HepG2 (cell line): Measurements from ENCODE around the gene ADI1. TPM values are rescaled to one million over a fixed set of nuclear protein-coding genes. Genes with fewer than 3 reads are reported as not detected.

Source experiments
- ADNP ChIP-seq: sonication (generic); formaldehyde crosslinking; IDR thresholded peaks from 2 replicates; pipeline ENCODE4 v1.4.0; 2020; ENCODE audit warnings: missing genetic modification reagents
- ATAD3A ChIP-seq: sonication (generic); formaldehyde crosslinking; IDR thresholded peaks from 2 replicates; pipeline ENCODE4 v1.4.0; 2020; ENCODE audit warnings: missing genetic modification reagents
- CREB1 ChIP-seq, 2 experiments: fragments of 450-650 bp in 1 of 2; IDR thresholded peaks; 2 replicates each; pipeline ENCODE4 v1.6.1; 2016 to 2017; ENCODE audit warnings: control low read depth in 1 of 2, mild to moderate bottlenecking in 1 of 2, missing compliant biosample characterization in 1 of 2, missing genetic modification characterization in 1 of 2
- FOXK2 ChIP-seq: fragments of 450-650 bp; IDR thresholded peaks from 2 replicates; pipeline ENCODE4 v1.6.1; 2016
- GATAD1 ChIP-seq: IDR thresholded peaks from 2 replicates; pipeline ENCODE4 v1.6.1; 2016; ENCODE audit warnings: missing genetic modification reagents, missing compliant biosample characterization
- GTF3A ChIP-seq: sonication (generic); formaldehyde crosslinking; conservative IDR thresholded peaks from 2 replicates; pipeline ENCODE4 v1.4.0; 2020; ENCODE audit warnings: mild to moderate bottlenecking, missing genetic modification reagents
- JDP2 ChIP-seq: sonication (generic); formaldehyde crosslinking; IDR thresholded peaks from 2 replicates; pipeline ENCODE4 v1.8.1; 2022; ENCODE audit warnings: missing genetic modification reagents, borderline replicate concordance
- KDM4B ChIP-seq: sonication (generic); formaldehyde crosslinking; IDR thresholded peaks from 2 replicates; pipeline ENCODE4 v1.4.0; 2020; ENCODE audit warnings: missing genetic modification reagents
- KLF12 ChIP-seq: sonication (generic); formaldehyde crosslinking; IDR thresholded peaks from 2 replicates; pipeline ENCODE4 v1.4.0; 2020; ENCODE audit warnings: missing genetic modification reagents, borderline replicate concordance
- LCORL ChIP-seq, 2 experiments: fragments of 450-650 bp in 1 of 2; sonication (generic) in 1 of 2; formaldehyde crosslinking in 1 of 2; IDR thresholded peaks; 2 replicates each; pipeline versions ENCODE4 v1.5.0 to v1.6.1; 2017 to 2020; ENCODE audit warnings: antibody characterized with exemption in 1 of 2, missing genetic modification reagents in 1 of 2
- NBN ChIP-seq: fragments of 450-650 bp; conservative IDR thresholded peaks from 2 replicates; pipeline ENCODE4 v1.6.1; 2017
- POLR2AphosphoS2 ChIP-seq: IDR thresholded peaks from 2 replicates; pipeline ENCODE4 v1.6.1; 2011; ENCODE audit warnings: low read depth, low read length, improper control_type of control experiment
- SMARCC2 ChIP-seq: fragments of 450-650 bp; IDR thresholded peaks from 2 replicates; pipeline ENCODE4 v1.6.1; 2017; ENCODE audit warnings: antibody characterized with exemption, mild to moderate bottlenecking
- THYN1 ChIP-seq: sonication (generic); formaldehyde crosslinking; IDR thresholded peaks from 2 replicates; pipeline ENCODE4 v1.8.1; 2023; ENCODE audit warnings: low read depth, mild to moderate bottlenecking, moderate library complexity, missing genetic modification reagents, borderline replicate concordance
- WIZ ChIP-seq: sonication (generic); formaldehyde crosslinking; IDR thresholded peaks from 2 replicates; pipeline ENCODE4 v1.5.1; 2020; ENCODE audit warnings: mild to moderate bottlenecking, missing genetic modification reagents
- ZNF101 ChIP-seq: sonication (generic); formaldehyde crosslinking; IDR thresholded peaks from 2 replicates; pipeline ENCODE4 v1.4.0; 2020; ENCODE audit warnings: mild to moderate bottlenecking, low read depth, missing genetic modification reagents, borderline replicate concordance
- ZNF569 ChIP-seq: sonication (generic); formaldehyde crosslinking; IDR thresholded peaks from 2 replicates; pipeline ENCODE4 v1.5.0; 2020; ENCODE audit warnings: mild to moderate bottlenecking, missing genetic modification reagents, moderate library complexity, borderline replicate concordance
- ZNF75D ChIP-seq: sonication (generic); formaldehyde crosslinking; IDR thresholded peaks from 2 replicates; pipeline ENCODE4 v1.8.1; 2023; ENCODE audit warnings: missing genetic modification reagents, mild to moderate bottlenecking, borderline replicate concordance
- ZSCAN21 ChIP-seq: sonication (generic); formaldehyde crosslinking; IDR thresholded peaks from 2 replicates; pipeline ENCODE4 v1.8.0; 2022; ENCODE audit warnings: mild to moderate bottlenecking, missing genetic modification reagents, moderate library complexity, borderline replicate concordance
- polyA plus RNA-seq, 8 experiments: library from polyadenylated mRNA; depleted of rRNA in 3 of 8; stranded (reverse) in 7 of 8; unstranded in 1 of 8; fragments of >200 nt; fragmentation: Illumina TruSeq in 4 of 8; extraction: Trizol in 4 of 8; gene quantifications; 2 replicates each; pipeline versions ENCODE4 v1.2.1 to v1.2.3, GENCODE V29; 2011 to 2016; ENCODE audit warnings: low read depth in 4 of 8, missing spikeins in 1 of 8, mixed read lengths in 1 of 8; ENCODE audit not compliant: insufficient read depth in 1 of 8
- total RNA-seq, 5 experiments: library from RNA; depleted of rRNA; stranded (reverse); fragments of >200 nt; fragmentation: Illumina TruSeq; extraction: Trizol; gene quantifications; 2 replicates each; pipeline ENCODE4 v1.2.3, GENCODE V29; 2016; ENCODE audit warnings: low read depth in 1 of 5
- TF ChIP-seq, protein P1 (sequence below): IDR thresholded peaks from 2 replicates; pipeline ENCODE4 v1.6.1; 2016; ENCODE audit warnings: mild to moderate bottlenecking, missing biosample characterization, missing genetic modification reagents
- TF ChIP-seq, protein P2 (sequence below): sonication (generic); formaldehyde crosslinking; IDR thresholded peaks from 2 replicates; pipeline ENCODE4 v1.8.0; 2022; ENCODE audit warnings: missing genetic modification reagents, mild to moderate bottlenecking, moderate library complexity, borderline replicate concordance
- TF ChIP-seq, protein P3 (sequence below), 2 experiments: fragments of 450-650 bp in 1 of 2; sonication (generic) in 1 of 2; formaldehyde crosslinking; IDR thresholded peaks; 2 replicates each; pipeline versions ENCODE4 v1.5.0 to v1.8.0; 2020 to 2022; ENCODE audit warnings: mild to moderate bottlenecking in 1 of 2, missing genetic modification reagents in 1 of 2
- TF ChIP-seq, protein P4 (sequence below): sonication (generic); formaldehyde crosslinking; conservative IDR thresholded peaks from 2 replicates; pipeline ENCODE4 v1.8.0; 2022; ENCODE audit warnings: mild to moderate bottlenecking, moderate library complexity, missing genetic modification reagents
- TF ChIP-seq, protein P5 (sequence below): sonication (generic); formaldehyde crosslinking; IDR thresholded peaks from 2 replicates; pipeline ENCODE4 v1.4.0; 2020; ENCODE audit warnings: missing genetic modification reagents

The ADI1 gene
- total and polyA plus RNA-seq, 2 of the 13 experiments (the other 11 are each of a cell fraction or from before 2014, with no cell fraction given): 28.7 to 123 TPM

DNA sequence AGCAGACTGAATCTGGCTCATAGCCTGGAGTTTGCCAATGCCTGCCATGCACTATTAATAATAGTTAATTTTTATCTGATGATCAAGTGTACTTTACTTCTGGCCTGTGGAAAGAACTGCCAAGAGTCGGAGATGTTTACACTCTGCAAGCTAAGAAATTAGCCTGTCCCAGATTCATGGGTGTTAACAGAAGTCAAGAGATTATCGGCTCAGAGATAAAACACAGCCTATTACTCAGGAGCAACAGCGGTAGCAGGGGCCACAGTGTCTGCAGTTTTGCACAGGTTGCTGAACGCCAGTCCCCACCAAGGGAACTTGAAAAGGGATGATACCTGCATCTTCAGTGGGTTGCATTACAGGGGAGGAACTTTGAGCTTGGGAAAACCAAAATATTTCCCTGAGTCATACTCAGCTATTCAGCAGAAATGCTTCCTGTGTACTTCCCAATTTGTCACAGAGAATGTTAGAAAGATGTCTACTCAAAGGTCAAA lies 4.3 kb upstream of the ADI1 start (continued):
- TF ChIP-seq GTF3A: no peak
- no peak for TF ChIP-seq ADNP
- TF ChIP-seq, protein P1, sequence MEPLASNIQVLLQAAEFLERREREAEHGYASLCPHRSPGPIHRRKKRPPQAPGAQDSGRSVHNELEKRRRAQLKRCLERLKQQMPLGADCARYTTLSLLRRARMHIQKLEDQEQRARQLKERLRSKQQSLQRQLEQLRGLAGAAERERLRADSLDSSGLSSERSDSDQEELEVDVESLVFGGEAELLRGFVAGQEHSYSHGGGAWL (CRISPR knock-in tag): no peak; the same call in 1 of the 2 replicates
- TF ChIP-seq FOXK2: no peak
- TF ChIP-seq SMARCC2: no peak
- TF ChIP-seq WIZ: no peak
- TF ChIP-seq, protein P2, sequence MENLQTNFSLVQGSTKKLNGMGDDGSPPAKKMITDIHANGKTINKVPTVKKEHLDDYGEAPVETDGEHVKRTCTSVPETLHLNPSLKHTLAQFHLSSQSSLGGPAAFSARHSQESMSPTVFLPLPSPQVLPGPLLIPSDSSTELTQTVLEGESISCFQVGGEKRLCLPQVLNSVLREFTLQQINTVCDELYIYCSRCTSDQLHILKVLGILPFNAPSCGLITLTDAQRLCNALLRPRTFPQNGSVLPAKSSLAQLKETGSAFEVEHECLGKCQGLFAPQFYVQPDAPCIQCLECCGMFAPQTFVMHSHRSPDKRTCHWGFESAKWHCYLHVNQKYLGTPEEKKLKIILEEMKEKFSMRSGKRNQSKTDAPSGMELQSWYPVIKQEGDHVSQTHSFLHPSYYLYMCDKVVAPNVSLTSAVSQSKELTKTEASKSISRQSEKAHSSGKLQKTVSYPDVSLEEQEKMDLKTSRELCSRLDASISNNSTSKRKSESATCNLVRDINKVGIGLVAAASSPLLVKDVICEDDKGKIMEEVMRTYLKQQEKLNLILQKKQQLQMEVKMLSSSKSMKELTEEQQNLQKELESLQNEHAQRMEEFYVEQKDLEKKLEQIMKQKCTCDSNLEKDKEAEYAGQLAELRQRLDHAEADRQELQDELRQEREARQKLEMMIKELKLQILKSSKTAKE (CRISPR knock-in tag): no peak
- TF ChIP-seq JDP2 (CRISPR knock-in tag): no peak
- no peak for TF ChIP-seq ATAD3A (CRISPR knock-in tag)
- peak; percentile 58; the same call in 1 of the 2 replicates for TF ChIP-seq LCORL (IDR thresholded peaks at IDR 0.05)
- TF ChIP-seq LCORL (CRISPR knock-in tag; IDR thresholded peaks at IDR 0.05): no peak
- no peak for TF ChIP-seq ZNF569
- TF ChIP-seq ZNF101 (CRISPR knock-in tag): no peak
- TF ChIP-seq, protein P3, sequence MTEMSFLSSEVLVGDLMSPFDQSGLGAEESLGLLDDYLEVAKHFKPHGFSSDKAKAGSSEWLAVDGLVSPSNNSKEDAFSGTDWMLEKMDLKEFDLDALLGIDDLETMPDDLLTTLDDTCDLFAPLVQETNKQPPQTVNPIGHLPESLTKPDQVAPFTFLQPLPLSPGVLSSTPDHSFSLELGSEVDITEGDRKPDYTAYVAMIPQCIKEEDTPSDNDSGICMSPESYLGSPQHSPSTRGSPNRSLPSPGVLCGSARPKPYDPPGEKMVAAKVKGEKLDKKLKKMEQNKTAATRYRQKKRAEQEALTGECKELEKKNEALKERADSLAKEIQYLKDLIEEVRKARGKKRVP (CRISPR knock-in tag; IDR thresholded peaks at IDR 0.05): no peak
- no peak for TF ChIP-seq NBN
- TF ChIP-seq, protein P4, sequence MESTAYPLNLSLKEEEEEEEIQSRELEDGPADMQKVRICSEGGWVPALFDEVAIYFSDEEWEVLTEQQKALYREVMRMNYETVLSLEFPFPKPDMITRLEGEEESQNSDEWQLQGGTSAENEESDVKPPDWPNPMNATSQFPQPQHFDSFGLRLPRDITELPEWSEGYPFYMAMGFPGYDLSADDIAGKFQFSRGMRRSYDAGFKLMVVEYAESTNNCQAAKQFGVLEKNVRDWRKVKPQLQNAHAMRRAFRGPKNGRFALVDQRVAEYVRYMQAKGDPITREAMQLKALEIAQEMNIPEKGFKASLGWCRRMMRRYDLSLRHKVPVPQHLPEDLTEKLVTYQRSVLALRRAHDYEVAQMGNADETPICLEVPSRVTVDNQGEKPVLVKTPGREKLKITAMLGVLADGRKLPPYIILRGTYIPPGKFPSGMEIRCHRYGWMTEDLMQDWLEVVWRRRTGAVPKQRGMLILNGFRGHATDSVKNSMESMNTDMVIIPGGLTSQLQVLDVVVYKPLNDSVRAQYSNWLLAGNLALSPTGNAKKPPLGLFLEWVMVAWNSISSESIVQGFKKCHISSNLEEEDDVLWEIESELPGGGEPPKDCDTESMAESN (CRISPR knock-in tag): no peak
- TF ChIP-seq KLF12: no peak
- no peak for TF ChIP-seq CREB1 (IDR thresholded peaks at IDR 0.05)
- TF ChIP-seq CREB1 (CRISPR knock-in tag; IDR thresholded peaks at IDR 0.05): 0 out of 2 replicates have a peak, but pooled peaks have one; percentile 45
- TF ChIP-seq, protein P5, sequence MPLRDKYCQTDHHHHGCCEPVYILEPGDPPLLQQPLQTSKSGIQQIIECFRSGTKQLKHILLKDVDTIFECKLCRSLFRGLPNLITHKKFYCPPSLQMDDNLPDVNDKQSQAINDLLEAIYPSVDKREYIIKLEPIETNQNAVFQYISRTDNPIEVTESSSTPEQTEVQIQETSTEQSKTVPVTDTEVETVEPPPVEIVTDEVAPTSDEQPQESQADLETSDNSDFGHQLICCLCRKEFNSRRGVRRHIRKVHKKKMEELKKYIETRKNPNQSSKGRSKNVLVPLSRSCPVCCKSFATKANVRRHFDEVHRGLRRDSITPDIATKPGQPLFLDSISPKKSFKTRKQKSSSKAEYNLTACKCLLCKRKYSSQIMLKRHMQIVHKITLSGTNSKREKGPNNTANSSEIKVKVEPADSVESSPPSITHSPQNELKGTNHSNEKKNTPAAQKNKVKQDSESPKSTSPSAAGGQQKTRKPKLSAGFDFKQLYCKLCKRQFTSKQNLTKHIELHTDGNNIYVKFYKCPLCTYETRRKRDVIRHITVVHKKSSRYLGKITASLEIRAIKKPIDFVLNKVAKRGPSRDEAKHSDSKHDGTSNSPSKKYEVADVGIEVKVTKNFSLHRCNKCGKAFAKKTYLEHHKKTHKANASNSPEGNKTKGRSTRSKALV (CRISPR knock-in tag): no peak
- no peak for TF ChIP-seq THYN1 (CRISPR knock-in tag)
- TF ChIP-seq KDM4B (CRISPR knock-in tag): no peak
- TF ChIP-seq GATAD1 (CRISPR knock-in tag): no peak
- TF ChIP-seq POLR2AphosphoS2: no peak
- no peak for TF ChIP-seq ZNF75D (CRISPR knock-in tag)
- TF ChIP-seq ZSCAN21 (CRISPR knock-in tag): no peak
